ENCODE measurements around the gene MED9.

GRCh38 chr17:17514361-17514992 lies 37.7 kb downstream of the MED9 start:
- TF ChIP-seq CTCF (IDR thresholded peaks at IDR 0.05; ENCODE audit: low read depth, low read length) = no peak
- TF ChIP-seq POLR2A (IDR thresholded peaks at IDR 0.05; ENCODE audit: extremely low read depth, insufficient read length) = no peak
- no peak for TF ChIP-seq MYC (IDR thresholded peaks at IDR 0.05; ENCODE audit: low read depth, low read length)
